ENCODE results near the gene RBM23. TPM values are rescaled to one million over a fixed set of nuclear protein-coding genes. Genes with fewer than 3 reads are reported as not detected.

The RBM23 gene
- polyA plus RNA-seq, 1 donor (not counting 4 experiments of a cell fraction or from before 2014, with no cell fraction given): 50.8 TPM

GRCh38 chr14:22875003-22875747, 43.8 kb downstream of the RBM23 start:
- no peak for FAIRE-seq
- Histone ChIP-seq H3K27me3 (ENCODE audit: control insufficient read depth, extremely low read depth, insufficient read depth, low read length) (no peaks in the 10 kb centered on the region), H3K4me2 (ENCODE audit: control insufficient read depth, extremely low read depth, insufficient read depth, low read depth, low read length) (no peak overlapping the region), H3K4me1 (ENCODE audit: control insufficient read depth, extremely low read depth, insufficient read depth, low read length) (peaks cover 20% of the 10 kb centered on the region), H3K36me3 (ENCODE audit: control insufficient read depth in 2 of 2, extremely low read depth in 1 of 2, insufficient read depth in 2 of 2, low read length in 2 of 2) (peaks cover 42 to 47% of the 10 kb centered on the region in 2 experiments), H3K27ac (ENCODE audit: control insufficient read depth, insufficient read depth, low read length) (no peak overlapping the region), H3K79me2 (ENCODE audit: control insufficient read depth, insufficient read depth, low read length) (peaks cover 25% of the 10 kb centered on the region), H3K9ac (ENCODE audit: control insufficient read depth, extremely low read depth, insufficient read depth, low read length) (no peak overlapping the region), H3K4me3 (ENCODE audit: control insufficient read depth in 2 of 3, extremely low read depth in 1 of 3, insufficient read depth in 2 of 3, low read depth in 1 of 3, low read length in 3 of 3) (no peak overlapping the region), H3K9me3 (ENCODE audit: control insufficient read depth, low read depth, low read length) (no peaks in the 10 kb centered on the region), H3K9me1 (ENCODE audit: control insufficient read depth, extremely low read depth, insufficient read depth, low read length) (no peaks in the 10 kb centered on the region), H2AFZ (ENCODE audit: control insufficient read depth, low read length) (no peak overlapping the region), H4K20me1 (ENCODE audit: control insufficient read depth, extremely low read depth, insufficient read depth, low read length) (no peaks in the 10 kb centered on the region)
- DNase-seq (ENCODE audit: low read depth, low spot score): no peak
- TF ChIP-seq CTCF (optimal IDR thresholded peaks at IDR 0.05 in 1 of 3, IDR thresholded peaks at IDR 0.05 in 1 of 3, conservative IDR thresholded peaks at IDR 0.05 in 1 of 3; ENCODE audit: extremely low read depth in 1 of 3, insufficient read depth in 2 of 3, low read length in 3 of 3): no peak
- TF ChIP-seq EZH2 (IDR thresholded peaks at IDR 0.05; ENCODE audit: low read length): no peak
- dilution Hi-C loops (cut with MboI; ENCODE audit: extremely low pct_ligation_motif_present, low sequenced_read_pairs): no loop called here

GRCh38 chr14:22872833-22873520, 46.0 kb downstream of the RBM23 start:
- peak overlapping the region; percentile 85 for H3K9ac ChIP-seq (ENCODE audit: control insufficient read depth, extremely low read depth, insufficient read depth, low read length)
- DNase-seq (ENCODE audit: low read depth, low spot score): no peak
- peak overlapping the region; percentile 93 for H3K27ac ChIP-seq (ENCODE audit: control insufficient read depth, insufficient read depth, low read length)
- H3K9me3 ChIP-seq (ENCODE audit: control insufficient read depth, low read depth, low read length): no peaks in the 10 kb centered on the region
- H4K20me1 ChIP-seq (ENCODE audit: control insufficient read depth, extremely low read depth, insufficient read depth, low read length): no peaks in the 10 kb centered on the region
- peaks cover 25% of the 10 kb centered on the region for H3K79me2 ChIP-seq (ENCODE audit: control insufficient read depth, insufficient read depth, low read length)
- peak overlapping the region; percentile 88 to 96 (median 95) for H3K4me3 ChIP-seq (ENCODE audit: control insufficient read depth in 2 of 3, extremely low read depth in 1 of 3, insufficient read depth in 2 of 3, low read depth in 1 of 3, low read length in 3 of 3)
- peak overlapping the region; percentile 85 for H2AFZ ChIP-seq (ENCODE audit: control insufficient read depth, low read length)
- H3K4me2 ChIP-seq (ENCODE audit: control insufficient read depth, extremely low read depth, insufficient read depth, low read depth, low read length): peak overlapping the region; percentile 99
- FAIRE-seq: no peak
- dilution Hi-C loops (cut with MboI; ENCODE audit: extremely low pct_ligation_motif_present, low sequenced_read_pairs): no loop called here
- peaks cover 20% of the 10 kb centered on the region for H3K4me1 ChIP-seq (ENCODE audit: control insufficient read depth, extremely low read depth, insufficient read depth, low read length)
- H3K36me3 ChIP-seq (ENCODE audit: control insufficient read depth in 2 of 2, extremely low read depth in 1 of 2, insufficient read depth in 2 of 2, low read length in 2 of 2): peaks cover 35 to 37% of the 10 kb centered on the region in 2 experiments
- TF ChIP-seq EZH2 (IDR thresholded peaks at IDR 0.05; ENCODE audit: low read length): no peak
- TF ChIP-seq CTCF (optimal IDR thresholded peaks at IDR 0.05 in 1 of 3, IDR thresholded peaks at IDR 0.05 in 1 of 3, conservative IDR thresholded peaks at IDR 0.05 in 1 of 3; ENCODE audit: extremely low read depth in 1 of 3, insufficient read depth in 2 of 3, low read length in 3 of 3): no peak
- H3K27me3 ChIP-seq (ENCODE audit: control insufficient read depth, extremely low read depth, insufficient read depth, low read length): no peaks in the 10 kb centered on the region
- H3K9me1 ChIP-seq (ENCODE audit: control insufficient read depth, extremely low read depth, insufficient read depth, low read length): no peaks in the 10 kb centered on the region
